Measurements from ENCODE around the gene TAF1C. TPM values are rescaled to one million over a fixed set of nuclear protein-coding genes. Genes with fewer than 3 reads are reported as not detected.
"Not testable (repeated sequence)": the region's sequence is repeated elsewhere in the genome, so short reads cannot be mapped to it uniquely, and the experiment has no call there.

TAF1C gene
- total RNA-seq, 1 donor from 2014 or later, result 83.7 TPM

- H3K4me3 Mint-ChIP-seq, result no peak overlapping the region
- H3K9me3 Mint-ChIP-seq, result no peaks in the 10 kb centered on the region
- H3K4me1 Mint-ChIP-seq (ENCODE audit: unreplicated experiment), result peaks cover 5% of the 10 kb centered on the region
- DNase-seq (ENCODE audit: extremely low spot score, unreplicated experiment), result no peak
- no peak for TF ChIP-seq CTCF (conservative IDR thresholded peaks at IDR 0.05)
- H3K27ac Mint-ChIP-seq, result no peak overlapping the region
- H3K36me3 Mint-ChIP-seq, result no peaks in the 10 kb centered on the region
- H3K27me3 Mint-ChIP-seq, result peaks cover 2% of the 10 kb centered on the region
Measured at GRCh38 chr16:84224554-84224953, 37.7 kb upstream of the TAF1C start.

GRCh38 chr16:84223456-84223855 lies 36.6 kb upstream of the TAF1C start:
- no peak for DNase-seq (ENCODE audit: extremely low spot score, unreplicated experiment)
- no peak for TF ChIP-seq CTCF (conservative IDR thresholded peaks at IDR 0.05)
- Mint-ChIP-seq H3K4me1 (ENCODE audit: unreplicated experiment) (peaks cover 12% of the 10 kb centered on the region), H3K36me3 (no peaks in the 10 kb centered on the region), H3K27ac (no peak overlapping the region), H3K4me3 (no peak overlapping the region), H3K9me3 (no peaks in the 10 kb centered on the region), H3K27me3 (peaks cover 2% of the 10 kb centered on the region)

GRCh38 chr16:84220851-84221250 lies 34.0 kb upstream of the TAF1C start:
- H3K4me3 Mint-ChIP-seq, result no peak overlapping the region
- no peaks in the 10 kb centered on the region for H3K9me3 Mint-ChIP-seq
- peaks cover 2% of the 10 kb centered on the region for H3K27me3 Mint-ChIP-seq

GRCh38 chr16:84218956-84219355 lies 32.1 kb upstream of the TAF1C start:
- DNase-seq (ENCODE audit: extremely low spot score, unreplicated experiment), result no peak
- no peak overlapping the region for H3K4me3 Mint-ChIP-seq
- H3K27me3 Mint-ChIP-seq, result peaks cover 2% of the 10 kb centered on the region
- H3K36me3 Mint-ChIP-seq, result no peaks in the 10 kb centered on the region
- TF ChIP-seq CTCF (conservative IDR thresholded peaks at IDR 0.05), result no peak
- H3K9me3 Mint-ChIP-seq, result no peaks in the 10 kb centered on the region
- peaks cover 10% of the 10 kb centered on the region for H3K4me1 Mint-ChIP-seq (ENCODE audit: unreplicated experiment)
- peak overlapping the region; percentile 6 for H3K27ac Mint-ChIP-seq

More at GRCh38 chr16:84220851-84221250, 34.0 kb upstream of the TAF1C start:
- Mint-ChIP-seq H3K4me1 (ENCODE audit: unreplicated experiment) (peaks cover 10% of the 10 kb centered on the region), H3K36me3 (no peaks in the 10 kb centered on the region), H3K27ac (no peak overlapping the region)
- no peak for TF ChIP-seq CTCF (conservative IDR thresholded peaks at IDR 0.05)
- no peak for DNase-seq (ENCODE audit: extremely low spot score, unreplicated experiment)

- Mint-ChIP-seq H3K27ac (peak overlapping the region; percentile 6), H3K36me3 (no peaks in the 10 kb centered on the region), H3K27me3 (peaks cover 2% of the 10 kb centered on the region), H3K4me3 (no peak overlapping the region), H3K4me1 (ENCODE audit: unreplicated experiment) (peaks cover 10% of the 10 kb centered on the region), H3K9me3 (no peaks in the 10 kb centered on the region)
- TF ChIP-seq CTCF (conservative IDR thresholded peaks at IDR 0.05), result no peak
- no peak for DNase-seq (ENCODE audit: extremely low spot score, unreplicated experiment)
Measured at GRCh38 chr16:84218176-84218823, 31.4 kb upstream of the TAF1C start.

GRCh38 chr16:84216144-84216543 lies 29.3 kb upstream of the TAF1C start:
- H3K4me1 Mint-ChIP-seq (ENCODE audit: unreplicated experiment), result peaks cover 10% of the 10 kb centered on the region
- H3K27me3 Mint-ChIP-seq; H3K36me3 Mint-ChIP-seq; H3K9me3 Mint-ChIP-seq; H3K4me3 Mint-ChIP-seq; DNase-seq (ENCODE audit: extremely low spot score, unreplicated experiment); H3K27ac Mint-ChIP-seq: not testable (repeated sequence)
